ENCODE results near the gene ASB18.
"Not testable (repeated sequence)": the region's sequence is repeated elsewhere in the genome, so short reads cannot be mapped to it uniquely, and the experiment has no call there.

Gene ASB18, protein sequence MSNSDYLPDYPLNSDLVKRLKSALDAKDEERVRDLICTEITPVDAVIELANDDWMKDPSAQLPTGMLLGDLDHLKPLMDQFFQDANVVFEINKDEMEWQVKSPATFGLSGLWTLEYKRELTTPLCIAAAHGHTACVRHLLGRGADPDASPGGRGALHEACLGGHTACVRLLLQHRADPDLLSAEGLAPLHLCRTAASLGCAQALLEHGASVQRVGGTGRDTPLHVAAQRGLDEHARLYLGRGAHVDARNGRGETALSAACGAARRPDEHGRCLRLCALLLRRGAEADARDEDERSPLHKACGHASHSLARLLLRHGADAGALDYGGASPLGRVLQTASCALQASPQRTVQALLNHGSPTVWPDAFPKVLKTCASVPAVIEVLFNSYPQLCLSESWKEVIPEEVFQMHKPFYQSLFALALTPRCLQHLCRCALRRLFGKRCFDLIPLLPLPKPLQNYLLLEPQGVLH

DNA sequence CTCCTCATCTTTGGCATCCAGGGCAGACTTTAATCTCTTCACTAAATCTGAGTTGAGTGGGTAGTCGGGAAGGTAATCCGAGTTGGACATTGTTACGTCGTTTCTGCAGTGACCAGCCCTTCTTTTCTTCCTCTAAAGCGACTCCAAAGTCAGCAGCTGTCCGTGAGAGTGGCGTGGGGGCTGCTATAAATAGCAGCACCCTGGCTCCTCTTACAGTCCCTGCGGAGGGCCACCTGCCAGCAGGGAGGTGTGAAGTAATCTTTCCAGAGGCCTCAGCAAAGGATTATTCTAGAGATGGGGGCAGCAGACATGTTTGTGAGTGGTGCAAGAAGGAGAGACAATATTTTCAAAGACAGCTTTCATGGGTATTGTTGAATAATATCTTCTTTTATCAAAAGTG, at the start of gene ASB18:
Gene ASB18, minus strand, starts transcription at position 151 of the 400 bp plus-strand sequence. Its CDS starts 61 bp downstream, at position 90.
- no peak for DNase-seq (ENCODE audit: low read depth)

GRCh38 chr2:236311286-236311685, 47.1 kb upstream of the ASB18 start:
- DNase-seq (ENCODE audit: low read depth): no peak

GRCh38 chr2:236309669-236310029, 45.4 kb upstream of the ASB18 start:
- DNase-seq (ENCODE audit: low read depth): no peak

- no peak for DNase-seq (ENCODE audit: low read depth)
These were observed 44.9 kb upstream of the ASB18 start for GRCh38 chr2:236308855-236309668.

GRCh38 chr2:236307641-236308040, 43.4 kb upstream of the ASB18 start:
- no peak for DNase-seq (ENCODE audit: low read depth)

GRCh38 chr2:236306825-236307540, 42.8 kb upstream of the ASB18 start:
- no peak for DNase-seq (ENCODE audit: low read depth)

DNA sequence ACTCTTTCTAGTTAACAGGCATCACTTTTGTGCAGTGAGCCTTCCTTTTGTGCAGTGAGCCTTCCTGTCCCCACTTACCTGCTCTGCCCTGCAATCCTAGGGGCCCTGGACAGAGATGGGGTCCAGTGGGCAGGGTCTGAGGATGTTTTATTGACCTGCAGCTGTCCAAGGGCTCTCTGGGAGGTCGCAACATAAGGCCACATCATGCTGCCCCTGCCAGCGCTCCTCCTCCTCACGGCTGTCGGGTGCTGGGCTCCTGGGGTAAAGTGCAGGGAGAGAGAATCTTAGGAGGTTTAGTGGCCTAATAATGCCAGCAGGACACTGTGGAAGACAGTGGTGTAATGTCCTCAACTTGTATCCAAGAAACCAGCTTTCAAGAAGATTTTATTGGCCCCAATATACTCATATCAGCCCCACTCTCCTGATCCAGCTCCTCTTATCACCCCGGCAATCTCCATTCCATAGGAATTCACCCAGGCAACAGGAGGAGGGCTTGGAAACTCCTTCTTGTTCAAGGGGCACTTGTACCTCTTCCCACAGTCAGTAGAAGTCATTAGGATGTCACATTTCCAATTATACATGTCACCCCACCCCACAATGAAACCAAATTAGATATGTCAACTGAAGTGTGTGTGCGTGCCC, 41.9 kb upstream of the ASB18 start:
- no peak for DNase-seq (ENCODE audit: low read depth)

DNA sequence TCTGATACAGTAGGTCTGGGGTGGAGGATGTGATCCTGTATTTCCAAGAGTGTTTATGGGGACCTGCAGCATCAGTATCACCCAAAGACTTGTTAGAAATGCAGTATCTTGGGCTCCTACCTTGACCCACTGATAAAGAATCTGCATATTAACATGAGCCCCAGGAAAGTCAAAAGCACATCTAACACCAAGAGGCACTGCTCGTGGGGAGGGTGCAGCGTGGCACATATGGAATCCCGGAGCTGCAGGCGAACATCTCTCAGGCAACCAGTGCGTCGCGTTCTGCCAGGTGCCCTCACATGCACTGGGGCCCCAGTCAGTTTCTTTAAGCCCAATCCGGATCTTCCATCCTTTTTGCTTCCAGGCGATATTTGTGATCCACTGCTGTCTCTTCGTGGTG, 41.3 kb upstream of the ASB18 start:
- no peak for DNase-seq (ENCODE audit: low read depth)

DNA sequence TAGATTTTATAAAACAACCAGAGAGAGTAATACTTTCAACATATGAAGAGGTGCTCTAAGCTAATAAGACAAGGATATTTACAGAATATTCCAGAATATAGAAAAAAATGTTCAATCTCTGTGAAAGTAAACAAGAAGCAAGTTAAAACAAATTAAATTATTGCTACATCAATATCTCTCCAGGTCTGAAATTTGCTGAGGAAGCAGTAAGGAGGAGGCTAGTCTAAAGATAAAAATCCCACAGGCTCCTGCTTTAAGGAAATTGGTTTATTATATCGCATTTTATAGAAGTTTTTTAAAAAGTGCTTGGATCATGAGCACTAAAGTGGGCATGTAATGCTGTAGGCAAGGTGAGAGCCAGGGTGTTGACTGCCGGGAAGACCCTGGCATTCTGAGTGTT, 39.7 kb upstream of the ASB18 start:
- no peak for DNase-seq (ENCODE audit: low read depth)

- DNase-seq (ENCODE audit: low read depth): no peak
These were observed 38.3 kb upstream of the ASB18 start for GRCh38 chr2:236302555-236302954.

GRCh38 chr2:236298924-236299475, 34.8 kb upstream of the ASB18 start:
- no peak for DNase-seq (ENCODE audit: low read depth)

DNA sequence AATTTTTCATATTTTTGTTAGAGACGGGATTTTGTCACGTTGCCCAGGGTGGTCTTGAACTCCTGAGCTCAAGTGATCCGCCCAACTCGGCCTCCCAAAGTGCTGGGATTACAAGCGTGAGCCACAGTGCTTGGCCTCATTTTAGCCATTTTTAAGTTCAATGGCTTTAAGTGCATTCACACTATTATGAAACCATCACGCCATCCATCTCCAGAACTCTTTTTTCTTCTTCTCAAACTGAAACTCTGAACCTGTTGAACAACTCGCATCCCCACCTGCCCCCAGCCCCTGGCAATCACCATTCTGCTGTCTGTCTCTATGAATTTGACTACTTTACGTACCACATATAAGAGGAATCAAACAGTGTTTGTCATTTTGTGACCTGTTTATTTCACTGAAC, 31.3 kb upstream of the ASB18 start:
- no peak for DNase-seq (ENCODE audit: low read depth)

DNA sequence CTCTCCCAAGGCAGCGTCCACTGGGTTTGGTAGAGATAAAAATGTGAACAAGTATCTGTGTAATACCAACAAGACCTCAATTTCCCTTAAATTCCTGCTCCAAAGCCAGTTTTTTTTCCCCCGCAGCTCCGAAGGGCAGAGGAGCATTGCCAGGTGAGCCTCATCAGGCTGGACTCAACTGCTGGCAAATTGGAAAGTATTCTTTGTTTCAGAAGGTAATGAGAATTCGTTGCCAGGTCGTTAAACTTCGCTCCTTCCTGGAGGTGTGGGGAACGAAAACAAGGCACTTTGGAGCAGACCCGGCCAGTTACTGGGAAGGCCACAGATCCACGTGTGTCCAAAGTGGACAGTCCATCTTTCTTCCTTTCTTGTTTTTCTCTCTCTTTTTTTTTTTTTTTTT, 30.4 kb upstream of the ASB18 start:
- DNase-seq (ENCODE audit: low read depth): no peak

- DNase-seq (ENCODE audit: low read depth): no peak
These were observed 29.1 kb upstream of the ASB18 start for GRCh38 chr2:236293241-236293810.

- no peak for DNase-seq (ENCODE audit: low read depth)
These were observed 27.7 kb upstream of the ASB18 start for GRCh38 chr2:236291911-236292310.

DNA sequence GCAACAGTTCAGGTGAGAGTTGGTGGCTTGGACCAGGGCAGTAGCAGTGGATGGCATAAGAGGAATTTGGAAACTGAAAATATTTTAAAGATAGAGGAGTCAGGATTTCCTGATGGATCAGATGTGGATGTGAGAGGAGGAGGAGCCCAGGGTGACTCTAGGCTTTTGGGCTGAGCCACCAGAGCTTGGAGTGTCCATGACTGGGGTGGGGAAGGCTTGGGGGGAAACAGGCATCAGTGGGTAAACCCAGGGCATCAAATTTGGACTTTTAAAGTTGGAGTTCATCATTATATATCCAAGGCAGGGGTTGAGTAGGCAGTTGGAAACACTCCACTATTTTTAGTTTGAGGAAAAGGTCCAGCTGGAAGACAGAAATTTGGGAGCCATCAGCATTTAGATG, 27.3 kb upstream of the ASB18 start:
- no peak for DNase-seq (ENCODE audit: low read depth)

DNA sequence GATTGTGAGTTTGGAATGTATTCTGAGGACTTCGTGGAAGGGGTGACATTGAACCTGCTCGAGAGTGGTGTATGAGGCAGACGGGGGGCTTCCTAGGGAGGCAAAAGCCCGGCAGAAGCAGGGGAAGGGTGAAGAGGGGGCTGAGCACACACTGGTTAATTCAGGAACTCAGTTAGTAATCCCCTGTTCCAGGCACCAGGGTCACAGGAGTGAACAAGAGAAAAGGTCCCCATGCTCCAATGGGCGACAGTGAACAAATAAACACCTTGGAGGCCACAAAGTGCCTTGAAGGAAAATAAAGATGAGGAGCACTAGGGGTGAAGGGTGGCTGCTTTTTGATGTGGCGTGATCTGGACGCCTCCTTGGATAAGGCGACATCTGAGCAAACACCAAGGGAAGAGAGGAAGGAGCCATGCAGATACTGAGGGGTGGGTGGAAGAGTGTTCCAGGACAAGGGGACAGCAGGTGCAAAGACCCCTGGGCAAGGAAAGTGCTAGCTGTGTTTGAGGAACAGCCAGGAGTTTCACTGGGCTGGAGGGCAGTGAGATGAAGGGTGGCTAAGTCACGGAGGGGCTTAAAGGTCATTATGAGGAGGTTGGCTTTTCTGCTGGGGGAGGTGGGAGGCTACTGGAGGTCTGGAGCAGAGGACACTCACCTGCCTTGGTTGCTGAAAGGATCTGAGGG, 26.7 kb upstream of the ASB18 start:
- no peak for DNase-seq (ENCODE audit: low read depth)

DNA sequence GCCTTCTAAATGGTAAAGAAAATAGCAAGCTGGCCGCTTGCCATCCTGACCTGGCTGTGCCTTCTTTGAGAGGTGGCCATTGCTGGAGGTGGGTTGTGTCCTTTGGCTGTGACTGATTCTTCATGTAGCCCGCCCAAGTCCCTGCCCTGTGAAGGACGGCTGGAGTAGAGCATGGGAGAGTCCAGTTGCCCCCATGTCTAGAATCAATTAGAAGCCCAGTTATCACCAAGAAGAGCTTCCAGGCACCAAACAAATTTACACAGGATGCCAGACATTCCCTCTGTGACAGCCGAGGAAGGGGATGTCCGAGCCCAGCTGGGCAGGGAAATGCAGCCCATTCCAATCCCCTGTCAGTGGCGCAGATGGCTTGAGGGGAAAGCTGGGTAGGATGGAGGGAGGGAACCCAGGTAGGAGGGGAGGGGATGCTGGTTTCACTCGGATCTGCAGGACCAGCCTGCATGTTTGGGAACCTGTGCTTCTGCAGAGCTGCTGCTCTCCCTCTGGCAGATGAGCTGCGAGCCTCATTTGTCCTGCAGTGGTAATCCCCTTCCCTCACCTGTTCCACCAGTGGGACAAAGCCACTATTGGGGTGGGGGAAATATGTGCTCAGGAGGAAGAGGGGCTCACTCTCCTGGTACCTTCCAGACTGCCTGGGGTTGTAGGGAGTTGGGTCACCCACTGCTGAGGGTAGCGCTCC, 25.7 kb upstream of the ASB18 start:
- DNase-seq (ENCODE audit: low read depth): no peak

DNA sequence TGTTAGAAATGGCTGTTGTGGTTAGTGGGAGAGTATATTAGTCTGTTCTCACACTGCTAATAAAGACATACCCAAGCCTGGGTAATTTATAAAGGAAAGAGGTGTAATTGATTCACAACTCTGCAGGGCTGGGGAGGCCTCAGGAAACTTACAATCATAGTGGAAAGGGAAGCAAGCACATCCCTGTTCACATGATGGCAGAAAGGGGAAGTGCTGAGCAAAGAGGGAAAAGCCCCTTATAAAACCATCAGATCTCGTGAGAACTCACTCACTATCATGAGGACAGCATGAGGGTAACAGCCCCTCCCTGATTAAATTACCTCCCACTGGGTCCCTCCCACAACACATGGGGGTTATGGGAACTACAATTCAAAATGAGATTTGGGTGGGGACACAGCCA, 24.2 kb upstream of the ASB18 start:
- DNase-seq (ENCODE audit: low read depth): not testable (repeated sequence)

GRCh38 chr2:236287656-236288055, 23.4 kb upstream of the ASB18 start:
- DNase-seq (ENCODE audit: low read depth): no peak
